Lower lobe of right lung (tissue), 2 donors: ENCODE data around the gene NHERF1. TPM values are rescaled to one million over a fixed set of nuclear protein-coding genes. Genes with fewer than 3 reads are reported as not detected.

Experiments used
- ATAC-seq, 2 donors: fragments of 200-7000 bp; cut with Tn5 transposase; one replicate each; pipeline ENCODE4 v1.9.1; 2020 to 2022; ENCODE audit warnings: mild to moderate bottlenecking in 2 of 2, moderate library complexity in 2 of 2
- DNase-seq: peaks from one replicate; pipeline ENCODE4 v3.0.0-alpha.2; 2020
- H3K27ac ChIP-seq: fragments of 200-600 bp; one replicate; pipeline ENCODE4 v1.8.0; 2022
- H3K27me3 ChIP-seq: fragments of 200-600 bp; one replicate; pipeline ENCODE4 v1.8.0; 2022; ENCODE audit warnings: low read depth
- H3K36me3 ChIP-seq: fragments of 200-600 bp; one replicate; pipeline ENCODE4 v1.8.0; 2022; ENCODE audit warnings: mild to moderate bottlenecking
- H3K4me1 ChIP-seq: fragments of 200-600 bp; one replicate; pipeline ENCODE4 v1.8.0; 2022
- H3K4me3 ChIP-seq: fragments of 200-600 bp; one replicate; pipeline ENCODE4 v1.8.0; 2022; ENCODE audit warnings: mild to moderate bottlenecking
- H3K9me3 ChIP-seq: fragments of 200-600 bp; one replicate; pipeline ENCODE4 v1.8.0; 2022
- CTCF ChIP-seq: fragments of 200-600 bp; IDR thresholded peaks from one replicate; pipeline ENCODE4 v1.8.0; 2022; ENCODE audit warnings: antibody characterized with exemption, mild to moderate bottlenecking
- intact Hi-C: fragments of 100-400 bp; cut with DNase I; formaldehyde crosslinking; loops from one replicate; pipeline ENCODE4 v1.11.0; 2022
- total RNA-seq: library from RNA; stranded (reverse); fragmentation: NEBNext Ultra II Directional; extraction: Animal tissue kit (Norgen Biotek cat#: 25700); gene quantifications from one replicate; pipeline ENCODE4 v1.2.1, GENCODE V29; 2021
- donor health status: DM: no; HTN: yes; CAD: no; lungs with severe emphysema.

Gene NHERF1
- total RNA-seq, 1 donor from 2014 or later, result 35.7 TPM

- Histone ChIP-seq H3K27ac (no peak overlapping the region), H3K36me3 (peaks cover 24% of the 10 kb centered on the region), H3K4me3 (no peak overlapping the region), H3K4me1 (peaks cover 20% of the 10 kb centered on the region), H3K9me3 (no peaks in the 10 kb centered on the region), H3K27me3 (no peaks in the 10 kb centered on the region)
- intact Hi-C loops, result no loop called here
- TF ChIP-seq CTCF, result no peak
- ATAC-seq (no peak), DNase-seq (no peak)
These were observed 59.5 kb downstream of the NHERF1 start for GRCh38 chr17:74807925-74808324.

- ATAC-seq (no peak), DNase-seq (no peak)
- Histone ChIP-seq H3K4me1 (peaks cover 30% of the 10 kb centered on the region), H3K9me3 (no peaks in the 10 kb centered on the region), H3K4me3 (no peak overlapping the region), H3K27ac (no peak overlapping the region), H3K27me3 (no peaks in the 10 kb centered on the region), H3K36me3 (peaks cover 15% of the 10 kb centered on the region)
- no peak for TF ChIP-seq CTCF
- intact Hi-C loops, result no loop called here
These were observed 60.4 kb downstream of the NHERF1 start for GRCh38 chr17:74808714-74809430.

- peaks cover 32% of the 10 kb centered on the region for H3K4me1 ChIP-seq
- intact Hi-C loops, result no loop called here
- peaks cover 23% of the 10 kb centered on the region for H3K36me3 ChIP-seq
- ATAC-seq (no peak), DNase-seq (no peak)
- H3K9me3 ChIP-seq, result no peaks in the 10 kb centered on the region
- no peak overlapping the region for H3K27ac ChIP-seq
- no peaks in the 10 kb centered on the region for H3K27me3 ChIP-seq
- no peak for TF ChIP-seq CTCF
- no peak overlapping the region for H3K4me3 ChIP-seq
These were observed 62.5 kb downstream of the NHERF1 start for GRCh38 chr17:74810699-74811485.

- H3K4me3 ChIP-seq, result peak overlapping the region; percentile 31
- TF ChIP-seq CTCF, result no peak
- peaks cover 30% of the 10 kb centered on the region for H3K36me3 ChIP-seq
- intact Hi-C loops, result no loop called here
- no peaks in the 10 kb centered on the region for H3K27me3 ChIP-seq
- peak overlapping the region; percentile 73 for H3K27ac ChIP-seq
- DNase-seq (no peak), ATAC-seq (peak; percentile 80 to 81)
- no peaks in the 10 kb centered on the region for H3K9me3 ChIP-seq
- peaks cover 32% of the 10 kb centered on the region for H3K4me1 ChIP-seq
These were observed 63.9 kb downstream of the NHERF1 start for GRCh38 chr17:74812109-74813009.

- no peak for ATAC-seq
- H3K4me1 ChIP-seq, result peaks cover 26% of the 10 kb centered on the region
- H3K27me3 ChIP-seq, result no peaks in the 10 kb centered on the region
- intact Hi-C loops, result no loop called here
- H3K36me3 ChIP-seq, result peaks cover 34% of the 10 kb centered on the region
- no peaks in the 10 kb centered on the region for H3K9me3 ChIP-seq
- TF ChIP-seq CTCF, result no peak
- no peak overlapping the region for H3K27ac ChIP-seq
- no peak for DNase-seq
- no peak overlapping the region for H3K4me3 ChIP-seq
These were observed 66.0 kb downstream of the NHERF1 start for GRCh38 chr17:74814453-74814852.
